Loucy (cell line): Measurements from ENCODE around the gene FXYD2.
"Not testable (repeated sequence)": the region's sequence is repeated elsewhere in the genome, so short reads cannot be mapped to it uniquely, and the experiment has no call there.

Source experiments
- CTCF ChIP-seq: fragments of 200-600 bp; sonication (generic); conservative IDR thresholded peaks from 2 replicates; pipeline ENCODE4 v1.5.1; 2014; ENCODE audit warnings: mild to moderate bottlenecking, antibody characterized with exemption, low read length
- EZH2phosphoT487 ChIP-seq: fragments of 200-600 bp; IDR thresholded peaks from 2 replicates; pipeline ENCODE4 v1.6.1; 2018; ENCODE audit warnings: antibody characterized with exemption, mild to moderate bottlenecking, moderate library complexity, borderline replicate concordance

- TF ChIP-seq CTCF, EZH2phosphoT487: not testable (repeated sequence)
These were observed 41.0 kb upstream of the FXYD2 start for GRCh38 chr11:117865546-117865945.
